Measurements from ENCODE around the gene TMED6.
"Not testable (repeated sequence)": the region's sequence is repeated elsewhere in the genome, so short reads cannot be mapped to it uniquely, and the experiment has no call there.

TMED6 gene

DNA sequence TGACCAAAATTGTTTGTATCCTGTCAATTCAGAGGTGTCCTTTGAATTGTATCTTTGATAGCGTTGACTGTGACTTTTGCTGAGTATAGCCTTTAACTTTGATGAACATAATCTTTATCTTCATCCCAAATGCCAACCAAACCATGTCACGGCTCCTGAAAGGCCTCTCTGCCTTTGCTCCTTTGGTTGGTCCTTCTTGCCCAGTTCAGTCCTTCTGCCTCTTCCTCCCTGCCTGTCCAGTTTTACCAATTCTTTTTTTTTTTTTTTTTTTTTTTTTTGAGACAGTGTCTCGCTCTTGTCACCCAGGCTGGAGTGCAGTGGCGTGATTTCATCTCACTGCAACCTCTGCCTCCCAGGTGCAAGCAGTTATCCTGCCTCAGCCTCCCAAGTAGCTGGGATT is 53.3 kb downstream of the TMED6 start:
- TF ChIP-seq FOXA1 (IDR thresholded peaks at IDR 0.05) (no peak), FOXM1 (IDR thresholded peaks at IDR 0.05; ENCODE audit: borderline replicate concordance) (no peak)
- ChIA-PET POLR2A (no interaction called here), CTCF (no interaction called here)
- DNase-seq (ENCODE audit: extremely low spot score) = no peak

DNA sequence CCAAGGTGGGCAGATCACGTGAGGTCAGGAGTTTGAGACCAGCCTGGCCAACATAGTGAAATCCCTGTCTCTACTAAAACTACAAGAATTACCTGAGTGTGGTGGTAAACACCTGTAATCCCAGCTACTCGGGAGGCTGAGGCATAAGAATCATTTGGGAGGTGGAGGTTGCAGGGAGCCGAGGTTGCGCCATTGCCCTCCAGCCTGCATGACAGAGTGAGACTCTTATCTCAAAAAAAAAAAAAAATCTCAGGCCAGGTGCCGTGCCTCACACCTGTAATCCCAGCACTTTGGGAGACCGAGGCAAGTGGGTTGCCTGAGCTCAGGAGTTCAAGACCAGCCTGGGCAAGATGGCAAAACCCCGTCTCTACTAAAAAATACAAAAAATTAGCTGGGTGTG is 54.8 kb downstream of the TMED6 start:
- DNase-seq (ENCODE audit: extremely low spot score); POLR2A ChIA-PET; CTCF ChIA-PET: not testable (repeated sequence)

DNA sequence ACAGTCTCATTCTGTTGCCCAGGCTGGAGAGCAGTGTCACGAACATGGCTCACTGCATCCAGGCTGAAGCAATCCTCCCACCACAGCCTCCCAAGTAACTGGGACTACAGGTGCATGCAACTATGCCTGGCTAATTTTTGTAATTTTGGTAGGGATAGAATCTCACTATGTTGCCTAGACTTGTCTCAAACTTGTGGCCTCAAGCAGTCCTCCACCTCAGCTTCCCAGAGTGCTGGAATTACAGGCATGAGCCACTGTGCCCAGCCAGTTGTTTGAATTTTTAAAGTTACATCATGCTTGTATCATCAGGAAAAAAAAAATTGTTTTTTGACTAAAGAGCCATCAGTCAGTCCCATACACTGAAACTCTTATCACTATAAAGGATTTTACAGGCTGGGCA is 57.5 kb downstream of the TMED6 start:
- no peak for DNase-seq (ENCODE audit: extremely low spot score)
- CTCF ChIA-PET = no interaction called here
- no peak for TF ChIP-seq ARNT (IDR thresholded peaks at IDR 0.05)
- TF ChIP-seq BHLHE40 (IDR thresholded peaks at IDR 0.05; ENCODE audit: borderline replicate concordance) = no peak
- TF ChIP-seq NFRKB (IDR thresholded peaks at IDR 0.05) = no peak
- no peak for TF ChIP-seq ELF4 (IDR thresholded peaks at IDR 0.05)
- TF ChIP-seq, protein P1, sequence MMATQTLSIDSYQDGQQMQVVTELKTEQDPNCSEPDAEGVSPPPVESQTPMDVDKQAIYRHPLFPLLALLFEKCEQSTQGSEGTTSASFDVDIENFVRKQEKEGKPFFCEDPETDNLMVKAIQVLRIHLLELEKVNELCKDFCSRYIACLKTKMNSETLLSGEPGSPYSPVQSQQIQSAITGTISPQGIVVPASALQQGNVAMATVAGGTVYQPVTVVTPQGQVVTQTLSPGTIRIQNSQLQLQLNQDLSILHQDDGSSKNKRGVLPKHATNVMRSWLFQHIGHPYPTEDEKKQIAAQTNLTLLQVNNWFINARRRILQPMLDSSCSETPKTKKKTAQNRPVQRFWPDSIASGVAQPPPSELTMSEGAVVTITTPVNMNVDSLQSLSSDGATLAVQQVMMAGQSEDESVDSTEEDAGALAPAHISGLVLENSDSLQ (IDR thresholded peaks at IDR 0.05) = no peak
- no peak for TF ChIP-seq SP1 (IDR thresholded peaks at IDR 0.05)
- no peak for TF ChIP-seq TARDBP (IDR thresholded peaks at IDR 0.05)
- TF ChIP-seq FOXM1 (IDR thresholded peaks at IDR 0.05; ENCODE audit: borderline replicate concordance) = no peak
- TF ChIP-seq L3MBTL2 (conservative IDR thresholded peaks at IDR 0.05) = no peak
- POLR2A ChIA-PET = no interaction called here

DNA sequence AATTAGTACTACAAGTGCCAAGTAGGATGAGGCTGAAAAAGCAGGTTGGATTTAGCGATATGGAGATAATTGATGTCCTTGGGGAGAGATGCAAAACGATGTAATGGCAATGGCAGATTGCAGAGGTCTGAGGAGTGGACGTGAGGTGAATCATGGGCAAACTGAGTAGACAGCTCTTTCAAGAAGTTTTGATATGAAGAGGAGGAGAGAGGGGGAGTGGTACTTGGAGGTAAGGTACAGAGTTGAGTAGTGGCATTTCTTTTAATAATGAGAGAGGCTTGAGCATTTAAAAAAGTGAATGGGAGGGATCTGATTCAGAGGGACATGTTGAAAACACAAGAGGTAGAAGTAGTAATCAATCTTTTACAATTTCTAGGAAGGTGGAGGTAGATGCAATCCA is 58.2 kb downstream of the TMED6 start:
- DNase-seq (ENCODE audit: extremely low spot score) = no peak
- ChIA-PET CTCF (interaction anchor here (0.6 kb wide), 1 partner anchor 85 kb away, joined by 3 read pairs; no protein-coding TSS in a partner anchor), POLR2A (no interaction called here)
- TF ChIP-seq, protein P1 (IDR thresholded peaks at IDR 0.05) = no peak
- TF ChIP-seq FOXK2 (IDR thresholded peaks at IDR 0.05) = no peak
- TF ChIP-seq NFRKB (IDR thresholded peaks at IDR 0.05) = no peak
- no peak for TF ChIP-seq ARNT (IDR thresholded peaks at IDR 0.05)
- TF ChIP-seq CTBP1 (IDR thresholded peaks at IDR 0.05; ENCODE audit: borderline replicate concordance) = no peak
- TF ChIP-seq SP1 (IDR thresholded peaks at IDR 0.05) = no peak
- no peak for TF ChIP-seq L3MBTL2 (conservative IDR thresholded peaks at IDR 0.05)
- TF ChIP-seq LEF1 (IDR thresholded peaks at IDR 0.05; ENCODE audit: borderline replicate concordance) = no peak
- no peak for TF ChIP-seq ELF4 (IDR thresholded peaks at IDR 0.05)
- no peak for TF ChIP-seq BHLHE40 (IDR thresholded peaks at IDR 0.05; ENCODE audit: borderline replicate concordance)
- TF ChIP-seq FOXM1 (IDR thresholded peaks at IDR 0.05; ENCODE audit: borderline replicate concordance) = no peak
- no peak for TF ChIP-seq ZNF384 (IDR thresholded peaks at IDR 0.05)
- no peak for TF ChIP-seq FOXA1 (IDR thresholded peaks at IDR 0.05)
- TF ChIP-seq HDGF (IDR thresholded peaks at IDR 0.05; ENCODE audit: borderline replicate concordance) = no peak
- TF ChIP-seq TARDBP (IDR thresholded peaks at IDR 0.05) = no peak
- TF ChIP-seq SUZ12 (IDR thresholded peaks at IDR 0.05) = no peak

Measured in HEK293T (cell line).